ENCODE data around the gene RNU1-3.
"Not testable (repeated sequence)": the region's sequence is repeated elsewhere in the genome, so short reads cannot be mapped to it uniquely, and the experiment has no call there.

The RNU1-3 gene

GRCh38 chr1:16685445-16686371 lies 19.0 kb upstream of the RNU1-3 start:
- peak overlapping the region; percentile 12; the same call in 1 of the 2 replicates for H3K4me3 ChIP-seq (ENCODE audit: low read depth, low read length)
- DNase-seq; H3K27me3 ChIP-seq (ENCODE audit: insufficient read depth, low read depth, severe bottlenecking): not testable (repeated sequence)

GRCh38 chr1:16684738-16685337 lies 18.1 kb upstream of the RNU1-3 start:
- not testable (repeated sequence) for H3K27ac ChIP-seq; H3K27me3 ChIP-seq (ENCODE audit: insufficient read depth, low read depth, severe bottlenecking); H3K4me3 ChIP-seq (ENCODE audit: low read depth, low read length); H3K9me3 ChIP-seq (ENCODE audit: severe bottlenecking); DNase-seq; H3K36me3 ChIP-seq

More at GRCh38 chr1:16685445-16686371, 19.0 kb upstream of the RNU1-3 start:
- H3K27ac ChIP-seq = peak overlapping the region; percentile 26
- not testable (repeated sequence) for H3K36me3 ChIP-seq; H3K9me3 ChIP-seq (ENCODE audit: severe bottlenecking)

GRCh38 chr1:16684152-16684551 lies 17.4 kb upstream of the RNU1-3 start:
- not testable (repeated sequence) for H3K4me3 ChIP-seq (ENCODE audit: low read depth, low read length); H3K9me3 ChIP-seq (ENCODE audit: severe bottlenecking); DNase-seq

GRCh38 chr1:16682803-16683202 lies 16.1 kb upstream of the RNU1-3 start:
- H3K36me3 ChIP-seq; H3K4me3 ChIP-seq (ENCODE audit: low read depth, low read length); H3K27ac ChIP-seq; DNase-seq; H3K27me3 ChIP-seq (ENCODE audit: insufficient read depth, low read depth, severe bottlenecking); H3K9me3 ChIP-seq (ENCODE audit: severe bottlenecking): not testable (repeated sequence)

More at GRCh38 chr1:16684152-16684551, 17.4 kb upstream of the RNU1-3 start:
- H3K27ac ChIP-seq; H3K36me3 ChIP-seq; H3K27me3 ChIP-seq (ENCODE audit: insufficient read depth, low read depth, severe bottlenecking): not testable (repeated sequence)

GRCh38 chr1:16680366-16680765 lies 13.6 kb upstream of the RNU1-3 start:
- H3K27me3 ChIP-seq (ENCODE audit: insufficient read depth, low read depth, severe bottlenecking); H3K27ac ChIP-seq; H3K36me3 ChIP-seq; DNase-seq; H3K4me3 ChIP-seq (ENCODE audit: low read depth, low read length); H3K9me3 ChIP-seq (ENCODE audit: severe bottlenecking): not testable (repeated sequence)

GRCh38 chr1:16677552-16678431 lies 11.0 kb upstream of the RNU1-3 start:
- TF ChIP-seq CTCF (IDR thresholded peaks at IDR 0.05; ENCODE audit: low read depth, low read length) = no peak
- no peaks in the 10 kb centered on the region for H3K36me3 ChIP-seq

GRCh38 chr1:16676661-16677523 lies 10.1 kb upstream of the RNU1-3 start:
- H3K9me3 ChIP-seq (ENCODE audit: severe bottlenecking); H3K27me3 ChIP-seq (ENCODE audit: insufficient read depth, low read depth, severe bottlenecking); H3K27ac ChIP-seq; H3K4me3 ChIP-seq (ENCODE audit: low read depth, low read length); H3K36me3 ChIP-seq: not testable (repeated sequence)
- peak; percentile 34 for DNase-seq

More at GRCh38 chr1:16677552-16678431, 11.0 kb upstream of the RNU1-3 start:
- no peaks in the 10 kb centered on the region for H3K27me3 ChIP-seq (ENCODE audit: insufficient read depth, low read depth, severe bottlenecking)
- no peak overlapping the region for H3K27ac ChIP-seq
- no peaks in the 10 kb centered on the region for H3K9me3 ChIP-seq (ENCODE audit: severe bottlenecking)
- no peak for DNase-seq
- H3K4me3 ChIP-seq (ENCODE audit: low read depth, low read length) = no peak overlapping the region

GRCh38 chr1:16675118-16675510 lies 8.4 kb upstream of the RNU1-3 start:
- H3K27ac ChIP-seq; H3K36me3 ChIP-seq; H3K9me3 ChIP-seq (ENCODE audit: severe bottlenecking); H3K4me3 ChIP-seq (ENCODE audit: low read depth, low read length); H3K27me3 ChIP-seq (ENCODE audit: insufficient read depth, low read depth, severe bottlenecking); DNase-seq: not testable (repeated sequence)

- not testable (repeated sequence) for H3K27ac ChIP-seq; H3K27me3 ChIP-seq (ENCODE audit: insufficient read depth, low read depth, severe bottlenecking); H3K9me3 ChIP-seq (ENCODE audit: severe bottlenecking); H3K36me3 ChIP-seq; H3K4me3 ChIP-seq (ENCODE audit: low read depth, low read length); DNase-seq
These were observed 7.2 kb upstream of the RNU1-3 start for GRCh38 chr1:16673976-16674375.

- H3K9me3 ChIP-seq (ENCODE audit: severe bottlenecking); H3K4me3 ChIP-seq (ENCODE audit: low read depth, low read length); H3K27ac ChIP-seq; DNase-seq; H3K36me3 ChIP-seq; H3K27me3 ChIP-seq (ENCODE audit: insufficient read depth, low read depth, severe bottlenecking): not testable (repeated sequence)
These were observed 912 bp downstream of the RNU1-3 start for GRCh38 chr1:16665836-16666235.

- not testable (repeated sequence) for H3K9me3 ChIP-seq (ENCODE audit: severe bottlenecking); DNase-seq; H3K27me3 ChIP-seq (ENCODE audit: insufficient read depth, low read depth, severe bottlenecking); H3K36me3 ChIP-seq; H3K4me3 ChIP-seq (ENCODE audit: low read depth, low read length); H3K27ac ChIP-seq
These were observed 8.5 kb downstream of the RNU1-3 start for GRCh38 chr1:16658234-16658633.

- H3K27me3 ChIP-seq (ENCODE audit: insufficient read depth, low read depth, severe bottlenecking); H3K4me3 ChIP-seq (ENCODE audit: low read depth, low read length); H3K9me3 ChIP-seq (ENCODE audit: severe bottlenecking); H3K27ac ChIP-seq; DNase-seq; H3K36me3 ChIP-seq: not testable (repeated sequence)
These were observed 9.6 kb downstream of the RNU1-3 start for GRCh38 chr1:16656981-16657683.
